GM18508 (cell line): Measurements from ENCODE around the gene B3GLCT.
"Not testable (repeated sequence)": the region's sequence is repeated elsewhere in the genome, so short reads cannot be mapped to it uniquely, and the experiment has no call there.

Source experiments
- ATAC-seq: cut with Tn5 transposase; IDR thresholded peaks from one replicate; pipeline ENCODE4 v1.9.1; 2021; ENCODE audit warnings: moderate number of reproducible peaks; ENCODE audit not compliant: insufficient read depth, unreplicated experiment

The B3GLCT gene

DNA sequence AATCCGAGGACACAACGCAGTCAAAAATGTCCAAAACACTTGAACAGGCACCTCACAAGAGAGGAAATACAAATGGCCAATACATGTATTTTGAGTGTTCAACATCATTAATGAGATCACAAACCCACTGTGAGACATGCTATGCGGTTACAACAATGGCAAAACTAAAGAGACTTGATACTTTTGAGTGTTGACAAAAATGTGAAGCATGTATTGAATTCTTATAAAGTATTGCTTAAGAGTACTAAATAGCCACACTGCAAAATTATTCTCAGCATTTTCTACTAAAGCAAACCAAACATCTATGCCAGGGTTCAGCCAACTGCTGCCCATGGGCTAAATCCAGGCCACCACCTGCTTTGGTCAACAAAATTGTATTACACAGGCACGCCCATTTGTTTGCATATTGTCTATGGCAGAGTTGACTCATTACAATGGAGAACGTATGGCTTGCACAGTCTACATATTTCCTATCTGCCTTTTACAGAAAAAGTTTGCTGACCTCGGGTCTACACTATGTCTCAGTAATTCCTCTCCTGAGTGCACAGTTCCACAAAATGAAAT, 135.3 kb downstream of the B3GLCT start:
- no peak for ATAC-seq

DNA sequence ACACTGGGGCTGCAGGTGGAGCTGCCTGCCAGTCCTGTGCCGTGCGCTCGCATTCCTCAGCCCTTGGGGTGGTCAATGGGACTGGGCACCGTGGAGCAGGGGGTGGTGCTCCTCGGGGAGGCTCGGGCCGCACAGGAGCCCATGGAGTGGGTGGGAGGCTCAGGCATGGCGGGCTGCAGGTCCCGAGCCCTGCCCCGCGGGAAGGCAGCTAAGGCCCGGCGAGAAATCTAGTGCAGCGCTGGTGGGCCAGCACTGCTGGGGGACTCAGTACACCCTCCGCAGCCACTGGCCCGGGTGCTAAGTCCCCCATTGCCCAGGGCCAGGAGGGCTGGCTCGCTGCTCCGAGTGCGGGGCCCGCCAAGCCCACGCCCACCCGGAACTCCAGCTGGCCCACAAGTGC, 139.8 kb downstream of the B3GLCT start:
- ATAC-seq = not testable (repeated sequence)

DNA sequence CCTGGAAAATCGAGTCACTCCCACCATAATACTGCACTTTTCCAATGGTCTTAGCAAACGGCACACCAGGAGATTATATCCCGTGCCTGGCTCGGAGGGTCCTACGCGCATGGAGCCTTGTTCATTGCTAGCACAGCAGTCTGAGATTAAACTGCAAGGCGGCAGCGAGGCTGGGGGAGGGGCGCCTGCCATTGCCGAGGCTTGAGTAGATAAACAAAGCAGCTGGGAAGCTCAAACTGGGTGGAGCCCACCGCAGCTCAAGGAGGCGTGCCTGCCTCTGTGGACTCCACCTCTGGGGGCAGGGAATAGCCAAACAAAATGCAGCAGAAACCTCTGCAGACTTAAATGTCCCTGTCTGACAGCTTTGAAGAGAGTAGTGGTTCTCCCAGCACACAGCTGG, 141.1 kb downstream of the B3GLCT start:
- not testable (repeated sequence) for ATAC-seq

DNA sequence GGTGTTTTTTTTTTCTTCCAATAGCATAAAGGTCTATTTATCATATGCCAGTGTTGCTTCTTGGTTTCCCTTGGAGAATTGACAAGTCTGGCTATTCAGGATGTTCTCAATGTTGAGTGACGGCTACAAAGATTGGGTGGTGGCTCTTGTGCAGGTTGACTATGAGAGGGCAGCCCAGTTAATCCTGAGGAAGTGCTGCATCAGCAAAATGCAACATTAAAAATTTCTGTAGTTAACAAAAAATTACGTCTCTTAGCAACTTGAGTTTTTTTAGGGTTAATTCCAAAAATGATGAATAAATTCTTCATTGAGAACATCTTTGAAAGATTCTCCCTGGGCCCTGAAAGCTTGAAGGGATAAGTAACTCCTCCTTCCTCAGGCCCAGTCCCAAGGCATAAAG, 147.1 kb downstream of the B3GLCT start:
- no peak for ATAC-seq

DNA sequence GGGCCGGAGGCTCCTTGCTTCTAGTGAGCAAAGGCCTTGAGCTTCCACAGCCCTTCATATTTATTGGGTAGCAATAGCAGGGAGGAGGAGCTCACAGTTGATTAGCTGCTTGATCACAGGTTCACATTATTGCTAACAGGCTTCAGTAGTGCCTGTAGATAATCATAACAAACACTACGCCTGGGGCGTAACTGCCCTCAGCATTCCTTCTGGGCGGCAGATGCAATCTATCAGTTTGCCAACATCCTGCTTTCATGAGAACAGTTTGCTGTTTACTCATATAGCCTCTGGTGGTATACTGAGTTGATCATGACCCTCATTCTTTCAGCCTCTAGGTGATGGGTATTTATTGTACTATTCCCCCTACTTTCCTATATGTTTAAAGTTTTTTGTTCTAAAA, 149.4 kb downstream of the B3GLCT start:
- no peak for ATAC-seq

DNA sequence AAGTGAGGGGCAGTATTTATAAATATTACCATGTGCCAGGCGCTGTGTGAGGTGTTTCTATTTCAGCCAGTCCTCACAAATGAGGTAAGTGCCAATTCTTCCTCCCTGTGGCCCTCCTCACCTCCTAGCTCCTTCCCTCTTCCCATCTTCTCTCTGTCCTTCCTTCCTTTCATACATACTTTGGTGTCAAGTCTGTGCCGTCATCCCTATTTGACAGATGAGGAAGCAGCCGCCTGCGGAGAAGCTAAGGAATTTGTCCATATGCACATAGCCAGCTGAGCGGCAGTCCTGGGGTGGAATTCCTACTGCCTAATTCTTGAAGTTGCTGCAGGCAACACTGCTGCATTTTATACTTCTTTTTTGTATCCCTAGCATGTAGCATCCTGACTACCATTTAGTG, 150.8 kb downstream of the B3GLCT start:
- ATAC-seq = no peak

DNA sequence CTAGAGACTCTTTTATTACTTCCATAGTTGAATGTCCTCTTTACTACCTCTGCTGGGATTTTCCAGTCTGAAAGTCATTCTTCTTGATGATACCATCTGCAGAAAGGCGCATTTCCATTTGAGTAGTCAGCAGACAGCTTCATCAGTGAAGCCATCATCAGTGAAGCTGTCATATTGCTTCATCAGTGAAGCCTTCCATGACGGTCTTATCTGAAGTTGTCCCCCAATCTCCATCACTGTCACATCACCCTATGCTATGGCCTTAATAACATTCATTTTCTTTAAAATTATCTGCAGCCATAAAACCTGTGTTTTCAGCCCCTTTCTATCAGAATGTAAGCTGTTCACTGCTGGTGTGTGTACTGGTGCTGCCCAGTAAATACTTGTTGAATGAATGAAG, 151.6 kb downstream of the B3GLCT start:
- ATAC-seq = no peak

GRCh38 chr13:31352467-31352866, 152.7 kb downstream of the B3GLCT start:
- ATAC-seq = no peak

- no peak for ATAC-seq
These were observed 155.2 kb downstream of the B3GLCT start for GRCh38 chr13:31355001-31355400.

- no peak for ATAC-seq
These were observed 157.2 kb downstream of the B3GLCT start for GRCh38 chr13:31356991-31357390.

DNA sequence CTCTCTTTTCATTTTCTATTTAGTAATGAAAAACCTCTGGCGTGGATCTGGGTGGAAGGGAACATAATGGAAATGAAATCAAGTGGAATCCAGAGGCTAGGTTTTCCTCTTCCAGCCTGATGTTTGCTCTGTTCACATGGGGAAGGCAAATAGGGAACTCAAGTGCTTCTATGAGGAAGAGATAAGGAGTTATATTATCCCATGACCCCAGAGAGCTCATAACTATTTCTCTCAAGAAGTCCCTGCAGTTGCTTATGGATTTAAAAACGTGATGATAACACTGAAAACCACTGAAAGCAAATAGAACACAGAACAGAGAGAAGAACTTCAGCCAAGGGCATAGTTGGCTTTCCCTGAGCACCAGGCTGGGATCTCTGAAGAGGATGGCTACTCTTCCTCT, 157.8 kb downstream of the B3GLCT start:
- no peak for ATAC-seq

GRCh38 chr13:31361673-31362072, 161.9 kb downstream of the B3GLCT start:
- no peak for ATAC-seq

- no peak for ATAC-seq
These were observed 165.9 kb downstream of the B3GLCT start for GRCh38 chr13:31365630-31366029.

DNA sequence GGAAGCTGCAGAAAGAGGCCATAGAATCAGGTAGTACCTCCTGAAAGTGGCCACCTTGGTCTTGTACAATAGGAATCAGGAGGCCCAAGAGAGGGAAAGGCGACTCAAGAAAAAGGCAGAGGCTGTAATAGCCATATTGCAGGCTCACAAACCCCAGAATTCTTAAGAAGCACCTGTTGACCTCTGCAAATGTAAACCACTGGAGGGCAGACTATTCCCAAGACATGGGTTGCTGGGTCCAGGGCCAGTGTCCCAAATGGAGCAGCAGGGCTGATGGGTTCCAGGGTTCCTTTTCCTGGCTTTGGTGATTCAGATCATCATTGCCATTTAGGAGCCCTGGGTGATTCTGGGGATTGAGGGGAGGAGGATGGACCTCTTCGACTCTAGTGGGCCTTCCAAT, 167.6 kb downstream of the B3GLCT start:
- ATAC-seq = no peak

DNA sequence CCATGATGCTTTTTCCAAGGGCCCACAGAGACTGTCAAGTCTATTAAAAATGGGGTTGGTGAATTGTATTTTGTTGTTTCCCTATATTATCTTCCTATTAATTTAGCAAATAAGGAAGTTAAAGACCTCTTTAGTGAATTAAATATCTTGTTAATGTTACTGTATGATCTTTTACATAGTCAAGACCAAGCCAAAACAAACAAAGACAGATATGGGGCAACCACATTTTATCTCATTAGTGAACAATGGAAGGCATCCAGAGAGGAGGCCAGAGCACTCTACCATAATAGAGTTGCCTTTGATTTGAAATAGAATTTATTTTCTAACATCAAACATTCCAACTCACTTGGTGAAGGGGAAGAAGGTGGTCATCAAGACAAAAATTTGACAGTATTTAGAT, 169.4 kb downstream of the B3GLCT start:
- no peak for ATAC-seq

GRCh38 chr13:31372454-31372853, 172.7 kb downstream of the B3GLCT start:
- ATAC-seq = no peak

- no peak for ATAC-seq
These were observed 174.9 kb downstream of the B3GLCT start for GRCh38 chr13:31374682-31375081.

GRCh38 chr13:31377946-31378345, 178.2 kb downstream of the B3GLCT start:
- no peak for ATAC-seq

GRCh38 chr13:31380715-31381114, 180.9 kb downstream of the B3GLCT start:
- no peak for ATAC-seq
